ENCODE data around the gene CLIP2. TPM values are rescaled to one million over a fixed set of nuclear protein-coding genes. Genes with fewer than 3 reads are reported as not detected.
"Not testable (repeated sequence)": the region's sequence is repeated elsewhere in the genome, so short reads cannot be mapped to it uniquely, and the experiment has no call there.

The CLIP2 gene
- total RNA-seq, 2 experiments from 2014 or later: 1.5 to 1.7 TPM

DNA sequence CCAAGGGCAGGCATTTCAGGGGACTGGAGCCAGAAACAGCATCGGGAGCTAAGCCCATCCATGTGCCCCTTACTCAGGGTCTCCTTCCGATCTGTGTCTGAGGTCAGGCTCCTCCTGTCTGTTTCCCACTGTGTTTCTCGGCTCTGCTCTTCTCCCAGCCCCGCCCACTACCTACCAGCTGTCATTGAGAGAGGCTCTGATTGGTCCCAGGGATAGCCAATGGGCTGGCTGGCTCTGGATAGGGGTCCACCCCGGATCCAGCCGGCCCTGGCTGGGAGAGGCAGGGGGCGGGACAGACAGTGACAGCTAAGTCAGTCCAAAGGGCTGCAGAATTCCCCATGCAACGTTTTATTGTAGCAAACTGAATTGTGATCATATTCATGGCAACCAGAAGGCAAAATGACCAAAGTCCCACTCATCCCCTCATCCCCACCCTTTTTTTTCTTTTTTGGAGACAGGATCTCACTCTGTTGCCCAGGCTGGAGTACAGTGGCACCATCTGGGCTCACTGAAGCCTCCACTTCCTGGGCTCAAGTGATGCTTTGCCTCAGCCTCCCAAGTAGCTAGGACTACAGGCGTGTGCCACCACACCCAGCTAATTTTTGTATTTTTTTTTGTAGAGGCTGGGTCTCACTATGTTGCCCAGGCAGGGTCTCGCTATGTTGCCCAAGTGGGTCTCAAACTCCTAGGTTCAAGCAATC is 76.3 kb downstream of the CLIP2 start:
- Mint-ChIP-seq H3K4me1 (ENCODE audit: low read depth) (no peaks in the 10 kb centered on the region), H3K27me3 (ENCODE audit: low read depth) (no peaks in the 10 kb centered on the region), H3K36me3 (ENCODE audit: low read depth) (no peaks in the 10 kb centered on the region), H3K9me3 (ENCODE audit: insufficient read depth) (no peaks in the 10 kb centered on the region), H3K4me3 (no peak overlapping the region), H3K27ac (no peak overlapping the region)
- ChIA-PET POLR2A (no interaction called here), CTCF (interaction anchor here (1.5 kb wide), 1 partner anchor 9 kb away, joined by 4 read pairs; no protein-coding TSS in a partner anchor)
- ATAC-seq: no peak
- DNase-seq: no peak

GRCh38 chr7:74371381-74372341 is 82.5 kb downstream of the CLIP2 start:
- Mint-ChIP-seq H3K27ac (no peak overlapping the region), H3K4me1 (ENCODE audit: low read depth) (peaks cover 7% of the 10 kb centered on the region), H3K9me3 (ENCODE audit: insufficient read depth) (no peaks in the 10 kb centered on the region), H3K27me3 (ENCODE audit: low read depth) (no peaks in the 10 kb centered on the region), H3K4me3 (no peak overlapping the region), H3K36me3 (ENCODE audit: low read depth) (no peaks in the 10 kb centered on the region)
- ATAC-seq: no peak
- ChIA-PET POLR2A (no interaction called here), CTCF (interaction anchor here (1.7 kb wide), 1 partner anchor 29 kb away, joined by 5 read pairs; no protein-coding TSS in a partner anchor)
- no peak for DNase-seq

- no peak overlapping the region for H3K4me3 Mint-ChIP-seq
- H3K9me3 Mint-ChIP-seq (ENCODE audit: insufficient read depth): no peaks in the 10 kb centered on the region
- H3K27me3 Mint-ChIP-seq (ENCODE audit: low read depth): no peaks in the 10 kb centered on the region
- H3K27ac Mint-ChIP-seq: no peak overlapping the region
- no peak for DNase-seq
- POLR2A ChIA-PET: no interaction called here
- CTCF ChIA-PET: no interaction called here
- peaks cover 7% of the 10 kb centered on the region for H3K4me1 Mint-ChIP-seq (ENCODE audit: low read depth)
- H3K36me3 Mint-ChIP-seq (ENCODE audit: low read depth): no peaks in the 10 kb centered on the region
- ATAC-seq: no peak
Measured at GRCh38 chr7:74372511-74373111, 83.4 kb downstream of the CLIP2 start.

- no peaks in the 10 kb centered on the region for H3K9me3 Mint-ChIP-seq (ENCODE audit: insufficient read depth)
- H3K27me3 Mint-ChIP-seq (ENCODE audit: low read depth): no peaks in the 10 kb centered on the region
- ATAC-seq: no peak
- no peaks in the 10 kb centered on the region for H3K36me3 Mint-ChIP-seq (ENCODE audit: low read depth)
- H3K4me1 Mint-ChIP-seq (ENCODE audit: low read depth): peaks cover 7% of the 10 kb centered on the region
- DNase-seq: no peak
- ChIA-PET CTCF (interaction anchor here (1.6 kb wide), 1 partner anchor 9 kb away, joined by 4 read pairs; no protein-coding TSS in a partner anchor), POLR2A (no interaction called here)
- no peak overlapping the region for H3K27ac Mint-ChIP-seq
- H3K4me3 Mint-ChIP-seq: no peak overlapping the region
Measured at GRCh38 chr7:74373536-74373935, 84.3 kb downstream of the CLIP2 start.

- ATAC-seq (no peak), DNase-seq (no peak)
- Mint-ChIP-seq H3K4me1 (ENCODE audit: low read depth) (peaks cover 7% of the 10 kb centered on the region), H3K9me3 (ENCODE audit: insufficient read depth) (no peaks in the 10 kb centered on the region), H3K36me3 (ENCODE audit: low read depth) (no peaks in the 10 kb centered on the region), H3K27ac (no peak overlapping the region), H3K27me3 (ENCODE audit: low read depth) (no peaks in the 10 kb centered on the region), H3K4me3 (no peak overlapping the region)
- ChIA-PET POLR2A (no interaction called here), CTCF (no interaction called here)
Measured at GRCh38 chr7:74375726-74376220, 86.6 kb downstream of the CLIP2 start.

GRCh38 chr7:74376256-74377036 is 87.2 kb downstream of the CLIP2 start:
- DNase-seq (no peak), ATAC-seq (no peak)
- Mint-ChIP-seq H3K36me3 (ENCODE audit: low read depth) (no peaks in the 10 kb centered on the region), H3K27me3 (ENCODE audit: low read depth) (no peaks in the 10 kb centered on the region), H3K9me3 (ENCODE audit: insufficient read depth) (no peaks in the 10 kb centered on the region), H3K4me1 (ENCODE audit: low read depth) (peaks cover 5% of the 10 kb centered on the region), H3K27ac (no peak overlapping the region), H3K4me3 (no peak overlapping the region)
- ChIA-PET POLR2A (no interaction called here), CTCF (interaction anchor here (0.9 kb wide), 1 partner anchor 170 kb away, joined by 3 read pairs; no protein-coding TSS in a partner anchor)

DNA sequence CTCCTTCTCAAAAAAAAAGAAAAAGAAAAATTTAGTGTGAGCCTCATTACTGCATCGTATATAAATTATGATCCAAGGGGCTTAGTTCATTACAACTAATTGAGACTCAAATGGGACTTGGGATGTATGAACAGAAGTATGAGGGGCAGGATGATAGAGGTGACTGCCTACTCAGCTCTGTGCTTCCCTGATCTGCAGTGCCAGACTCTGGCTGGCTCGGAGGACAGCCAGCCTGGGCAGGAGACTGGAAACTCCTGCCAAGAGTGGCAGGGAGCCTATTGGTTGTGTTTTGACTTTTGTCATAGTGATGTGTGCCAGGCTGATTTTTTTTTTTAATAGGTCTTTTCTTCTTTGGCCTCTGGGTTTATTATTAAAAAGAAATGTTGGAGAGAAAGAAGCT is 90.7 kb downstream of the CLIP2 start:
- ATAC-seq (no peak), DNase-seq (no peak)
- CTCF ChIA-PET: no interaction called here
- POLR2A ChIA-PET: interaction anchor here (0.5 kb wide), 1 partner anchor 821 kb away, joined by 3 read pairs; no protein-coding TSS in a partner anchor
- no peaks in the 10 kb centered on the region for H3K9me3 Mint-ChIP-seq (ENCODE audit: insufficient read depth)
- no peaks in the 10 kb centered on the region for H3K36me3 Mint-ChIP-seq (ENCODE audit: low read depth)
- H3K4me3 Mint-ChIP-seq: no peak overlapping the region
- H3K27ac Mint-ChIP-seq: no peak overlapping the region
- no peaks in the 10 kb centered on the region for H3K4me1 Mint-ChIP-seq (ENCODE audit: low read depth)
- H3K27me3 Mint-ChIP-seq (ENCODE audit: low read depth): no peaks in the 10 kb centered on the region

DNA sequence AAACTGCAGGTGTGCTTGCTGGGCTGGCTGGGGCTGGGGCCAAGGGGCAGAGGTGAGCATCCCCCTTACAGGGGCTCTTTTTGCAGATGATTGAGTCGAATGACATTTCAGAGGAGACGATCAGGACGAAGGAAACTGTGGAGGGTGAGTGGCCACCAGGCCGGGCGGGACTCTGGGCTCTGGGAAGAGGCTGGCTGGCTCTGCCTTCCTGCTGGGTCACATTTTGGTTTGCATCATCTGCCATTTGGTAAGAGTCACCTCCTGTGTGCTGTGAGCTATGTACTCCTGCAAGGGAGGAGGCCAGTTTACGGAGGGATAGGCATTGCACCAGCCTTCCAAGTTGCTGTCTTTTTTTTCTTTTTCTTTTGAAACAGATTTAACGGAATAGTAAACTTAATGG is 91.5 kb downstream of the CLIP2 start:
- no peak overlapping the region for H3K27ac Mint-ChIP-seq
- ChIA-PET CTCF (interaction anchor here (0.8 kb wide), 1 partner anchor 20 kb away, joined by 4 read pairs; no protein-coding TSS in a partner anchor), POLR2A (no interaction called here)
- DNase-seq: no peak
- H3K27me3 Mint-ChIP-seq (ENCODE audit: low read depth): no peaks in the 10 kb centered on the region
- no peak overlapping the region for H3K4me3 Mint-ChIP-seq
- no peaks in the 10 kb centered on the region for H3K9me3 Mint-ChIP-seq (ENCODE audit: insufficient read depth)
- no peaks in the 10 kb centered on the region for H3K36me3 Mint-ChIP-seq (ENCODE audit: low read depth)
- H3K4me1 Mint-ChIP-seq (ENCODE audit: low read depth): no peaks in the 10 kb centered on the region
- ATAC-seq: no peak

DNA sequence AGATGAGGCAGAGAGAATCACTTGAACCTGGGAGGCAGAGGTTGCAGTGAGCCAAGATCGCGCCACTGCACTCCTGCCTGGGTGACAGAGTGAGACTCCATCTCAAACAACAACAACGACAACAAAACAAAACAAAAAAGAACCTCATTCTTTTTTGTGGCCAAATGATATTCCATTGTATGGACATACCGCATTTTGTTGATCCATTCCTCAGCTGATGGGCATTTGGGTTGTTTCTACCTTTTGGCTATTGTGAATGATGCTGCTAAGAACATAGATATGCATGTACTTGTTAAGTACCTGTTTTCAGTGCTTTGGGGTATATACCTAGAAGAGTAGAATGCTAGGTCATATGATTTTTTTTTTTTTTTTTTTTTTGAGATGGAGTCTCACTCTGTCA is 94.9 kb downstream of the CLIP2 start:
- H3K27me3 Mint-ChIP-seq (ENCODE audit: low read depth); H3K27ac Mint-ChIP-seq; H3K9me3 Mint-ChIP-seq (ENCODE audit: insufficient read depth); POLR2A ChIA-PET; H3K4me1 Mint-ChIP-seq (ENCODE audit: low read depth); H3K4me3 Mint-ChIP-seq; DNase-seq; H3K36me3 Mint-ChIP-seq (ENCODE audit: low read depth); ATAC-seq: not testable (repeated sequence)
- CTCF ChIA-PET: interaction anchor here (2.2 kb wide), 1 partner anchor 178 kb away, joined by 7 read pairs; no protein-coding TSS in a partner anchor

DNA sequence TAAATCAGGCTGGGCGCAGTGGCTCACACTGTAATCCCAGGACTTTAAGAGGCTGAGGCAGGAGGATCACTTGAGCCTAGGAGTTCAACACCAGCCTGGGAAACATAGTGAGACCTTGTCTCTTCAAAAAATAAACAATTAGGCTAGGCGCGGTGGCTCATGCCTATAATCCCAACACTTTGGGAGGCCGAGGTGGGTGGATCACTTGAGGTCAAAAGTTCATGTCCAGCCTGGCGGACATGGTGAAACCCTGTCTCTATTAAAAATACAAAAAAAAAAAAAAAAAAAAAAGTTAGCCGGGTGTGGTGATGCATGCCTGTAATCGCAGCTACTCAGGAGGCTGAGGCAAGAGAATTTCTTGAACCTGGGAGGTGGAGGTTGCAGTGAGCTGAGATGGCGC is 95.6 kb downstream of the CLIP2 start:
- CTCF ChIA-PET: not testable (repeated sequence)

GRCh38 chr7:74387606-74388005 is 98.4 kb downstream of the CLIP2 start:
- no peaks in the 10 kb centered on the region for H3K36me3 Mint-ChIP-seq (ENCODE audit: low read depth)
- H3K4me3 Mint-ChIP-seq: no peak overlapping the region
- DNase-seq: no peak
- H3K4me1 Mint-ChIP-seq (ENCODE audit: low read depth): no peaks in the 10 kb centered on the region
- ChIA-PET CTCF (interaction anchor here (1.2 kb wide), 1 partner anchor 181 kb away, joined by 4 read pairs; no protein-coding TSS in a partner anchor), POLR2A (no interaction called here)
- H3K9me3 Mint-ChIP-seq (ENCODE audit: insufficient read depth): no peaks in the 10 kb centered on the region
- no peak for ATAC-seq
- H3K27me3 Mint-ChIP-seq (ENCODE audit: low read depth): no peaks in the 10 kb centered on the region
- no peak overlapping the region for H3K27ac Mint-ChIP-seq

More for the DNA sequence above, 95.6 kb downstream of the CLIP2 start:
- H3K36me3 Mint-ChIP-seq (ENCODE audit: low read depth); H3K27me3 Mint-ChIP-seq (ENCODE audit: low read depth); ATAC-seq; H3K27ac Mint-ChIP-seq; H3K9me3 Mint-ChIP-seq (ENCODE audit: insufficient read depth); DNase-seq; H3K4me1 Mint-ChIP-seq (ENCODE audit: low read depth); POLR2A ChIA-PET; H3K4me3 Mint-ChIP-seq: not testable (repeated sequence)
